ENCODE data around the gene CYS1. TPM values are rescaled to one million over a fixed set of nuclear protein-coding genes. Genes with fewer than 3 reads are reported as not detected.

CYS1 gene
- total RNA-seq, 1 experiment from 2014 or later: 1.2 TPM

GRCh38 chr2:10039658-10040410 lies 40.4 kb downstream of the CYS1 start:
- Mint-ChIP-seq H3K36me3 (no peaks in the 10 kb centered on the region; the same call in 1 of the 2 replicates), H3K4me1 (peaks cover 10% of the 10 kb centered on the region), H3K27ac (no peak overlapping the region), H3K4me3 (no peak overlapping the region), H3K9me3 (no peaks in the 10 kb centered on the region), H3K27me3 (ENCODE audit: low read depth) (peaks cover 32% of the 10 kb centered on the region)
- ATAC-seq (no peak), DNase-seq (ENCODE audit: low spot score) (no peak)
- TF ChIP-seq CTCF (IDR thresholded peaks at IDR 0.05): no peak
- TF ChIP-seq ZNF138 (CRISPR knock-in tag; conservative IDR thresholded peaks at IDR 0.05): no peak
- no peak for TF ChIP-seq ZSCAN18 (CRISPR knock-in tag; IDR thresholded peaks at IDR 0.05)
- TF ChIP-seq JUN (CRISPR knock-in tag; IDR thresholded peaks at IDR 0.05): no peak
- ChIA-PET POLR2A (no interaction called here), CTCF (no interaction called here)

- ATAC-seq (no peak), DNase-seq (ENCODE audit: low spot score) (no peak)
- Mint-ChIP-seq H3K27ac (no peak overlapping the region), H3K9me3 (no peaks in the 10 kb centered on the region), H3K4me1 (peaks cover 10% of the 10 kb centered on the region), H3K27me3 (ENCODE audit: low read depth) (peaks cover 26% of the 10 kb centered on the region), H3K36me3 (no peaks in the 10 kb centered on the region; the same call in 1 of the 2 replicates), H3K4me3 (no peak overlapping the region)
- CTCF ChIA-PET: interaction anchor here (1.0 kb wide), 1 partner anchor 59 kb away, joined by 3 read pairs; no protein-coding TSS in a partner anchor
- POLR2A ChIA-PET: no interaction called here
- TF ChIP-seq CBFB (CRISPR knock-in tag; IDR thresholded peaks at IDR 0.05; ENCODE audit: low read depth): no peak
- TF ChIP-seq AFF4 (CRISPR knock-in tag; IDR thresholded peaks at IDR 0.05; ENCODE audit: borderline replicate concordance): no peak
Observed at GRCh38 chr2:10038716-10039115, 41.5 kb downstream of the CYS1 start.

GRCh38 chr2:10038123-10038522 lies 42.1 kb downstream of the CYS1 start:
- Mint-ChIP-seq H3K27ac (no peak overlapping the region), H3K36me3 (no peaks in the 10 kb centered on the region; the same call in 1 of the 2 replicates), H3K27me3 (ENCODE audit: low read depth) (peaks cover 26% of the 10 kb centered on the region), H3K4me3 (no peak overlapping the region), H3K4me1 (peaks cover 10% of the 10 kb centered on the region), H3K9me3 (no peaks in the 10 kb centered on the region)
- no peak for DNase-seq (ENCODE audit: low spot score)
- ChIA-PET POLR2A (no interaction called here), CTCF (interaction anchor here (1.0 to 1.1 kb wide), 2 partner anchors 35 to 59 kb away, joined by 3 to 4 read pairs (median 3); no protein-coding TSS in a partner anchor)
- no peak for ATAC-seq
- TF ChIP-seq E2F5 (CRISPR knock-in tag; IDR thresholded peaks at IDR 0.05) (no peak), ZBTB43 (CRISPR knock-in tag; IDR thresholded peaks at IDR 0.05) (no peak), E2F4 (CRISPR knock-in tag; IDR thresholded peaks at IDR 0.05; ENCODE audit: borderline replicate concordance, low read depth) (no peak), SMAD3 (CRISPR knock-in tag; IDR thresholded peaks at IDR 0.05; ENCODE audit: borderline replicate concordance) (no peak), CREM (CRISPR knock-in tag; IDR thresholded peaks at IDR 0.05) (no peak), TEAD4 (CRISPR knock-in tag; IDR thresholded peaks at IDR 0.05) (no peak), ZNF232 (CRISPR knock-in tag; IDR thresholded peaks at IDR 0.05) (no peak), ELF4 (CRISPR knock-in tag; IDR thresholded peaks at IDR 0.05; ENCODE audit: low read depth) (no peak), TP53 (CRISPR knock-in tag; IDR thresholded peaks at IDR 0.05) (no peak), E2F1 (CRISPR knock-in tag; IDR thresholded peaks at IDR 0.05) (no peak), SMAD4 (CRISPR knock-in tag; IDR thresholded peaks at IDR 0.05) (no peak), GRHL2 (CRISPR knock-in tag; IDR thresholded peaks at IDR 0.05; ENCODE audit: insufficient replicate concordance, severe bottlenecking) (no peak)
